Smooth muscle cell (in vitro differentiated cells): ENCODE measurements around the gene PFKL. TPM values are rescaled to one million over a fixed set of nuclear protein-coding genes. Genes with fewer than 3 reads are reported as not detected.

Experiments
- DNase-seq: peaks from one replicate; lab custom pipeline; 2025; ENCODE audit not compliant: unreplicated experiment; lab: John Stamatoyannopoulos, UW
- H2AFZ ChIP-seq: fragments of 200-600 bp; sonication (generic); 2 replicates; pipeline ENCODE4 v1.6.0; 2016; ENCODE audit warnings: antibody characterized with exemption, low read depth, mild to moderate bottlenecking
- H3F3A ChIP-seq: fragments of 200-600 bp; sonication (generic); 2 replicates; pipeline ENCODE4 v1.6.0; 2017; ENCODE audit warnings: antibody characterized with exemption, low read depth
- H3K27ac ChIP-seq: fragments of 200-600 bp; sonication (generic); 2 replicates; pipeline ENCODE4 v1.5.1; 2016; ENCODE audit warnings: low read depth, mild to moderate bottlenecking
- H3K27me3 ChIP-seq: fragments of 200-600 bp; sonication (generic); 2 replicates; pipeline ENCODE4 v1.6.1; 2016; ENCODE audit warnings: low read depth, mild to moderate bottlenecking
- H3K36me3 ChIP-seq: fragments of 200-600 bp; sonication (generic); 2 replicates; pipeline ENCODE4 v1.5.1; 2016; ENCODE audit warnings: low read depth
- H3K4me1 ChIP-seq: fragments of 200-600 bp; sonication (generic); 2 replicates; pipeline ENCODE4 v1.5.1; 2016; ENCODE audit warnings: low read depth
- H3K4me2 ChIP-seq: fragments of 200-600 bp; sonication (generic); 2 replicates; pipeline ENCODE4 v1.6.0; 2016; ENCODE audit warnings: mild to moderate bottlenecking
- H3K4me3 ChIP-seq: fragments of 200-600 bp; sonication (generic); 2 replicates; pipeline ENCODE4 v1.5.1; 2016; ENCODE audit warnings: mild to moderate bottlenecking
- H3K79me2 ChIP-seq: fragments of 200-600 bp; sonication (generic); 2 replicates; pipeline ENCODE4 v1.6.0; 2016; ENCODE audit warnings: low read depth, mild to moderate bottlenecking
- H3K9ac ChIP-seq: fragments of 200-600 bp; sonication (generic); 2 replicates; pipeline ENCODE4 v1.6.0; 2016; ENCODE audit warnings: low read depth
- H3K9me3 ChIP-seq: fragments of 200-600 bp; sonication (generic); replicated peaks from 2 replicates; pipeline ENCODE4 v1.5.1; 2016; ENCODE audit warnings: low read depth
- H4K20me1 ChIP-seq: fragments of 200-600 bp; sonication (generic); 2 replicates; pipeline ENCODE4 v1.6.0; 2016; ENCODE audit warnings: low read depth
- CTCF ChIP-seq: fragments of 200-600 bp; sonication (generic); IDR thresholded peaks from 2 replicates; pipeline ENCODE4 v1.5.1; 2017; ENCODE audit warnings: borderline replicate concordance, mild to moderate bottlenecking, antibody characterized with exemption; ENCODE audit not compliant: insufficient read depth, poor library complexity, severe bottlenecking
- WGBS: methylation state at CpG from one replicate; pipeline ENCODE4 v1.1.7; 2016; ENCODE audit warnings: low lambda C conversion rate; 5-methylcytosine and 5-hydroxymethylcytosine counted together
- polyA plus RNA-seq: library from polyadenylated mRNA; unstranded; fragments of >200 nt; fragmentation: Nextera tagmentation; extraction: Ambion mirVana; gene quantifications from 2 replicates; pipeline ENCODE4 v1.2.1, GENCODE V29; 2016
- total RNA-seq: library from RNA; depleted of rRNA; stranded (reverse); fragments of >200 nt; gene quantifications from 2 replicates; pipeline ENCODE4 v1.2.3, GENCODE V29; 2014

PFKL gene
- total and polyA plus RNA-seq, 2 experiments from 2014 or later, result 51.4 to 162 TPM

- no peaks in the 10 kb centered on the region for H3K36me3 ChIP-seq
- DNase-seq, result no peak
- H3K27me3 ChIP-seq, result no peaks in the 10 kb centered on the region
- 94% methylated on average over 26 of the region's 28 CpGs for WGBS
- H3K79me2 ChIP-seq, result peaks cover 9% of the 10 kb centered on the region
- no peaks in the 10 kb centered on the region for H3K9me3 ChIP-seq
- no peaks in the 10 kb centered on the region for H3F3A ChIP-seq
- no peak for TF ChIP-seq CTCF
- H3K4me2 ChIP-seq, result no peak overlapping the region
- no peak overlapping the region for H3K9ac ChIP-seq
- H3K27ac ChIP-seq, result no peak overlapping the region
- H3K4me1 ChIP-seq, result no peaks in the 10 kb centered on the region
- peaks cover 58% of the 10 kb centered on the region for H4K20me1 ChIP-seq
- no peak overlapping the region for H2AFZ ChIP-seq
- H3K4me3 ChIP-seq, result no peak overlapping the region
Measured at GRCh38 chr21:44310628-44311507, 11.0 kb downstream of the PFKL start.

GRCh38 chr21:44312089-44312488 lies 12.2 kb downstream of the PFKL start:
- Histone ChIP-seq H3K4me3 (no peak overlapping the region), H3K9ac (no peak overlapping the region), H4K20me1 (peaks cover 46% of the 10 kb centered on the region), H3K4me1 (no peaks in the 10 kb centered on the region), H2AFZ (no peak overlapping the region), H3K27me3 (no peaks in the 10 kb centered on the region), H3K79me2 (peaks cover 4% of the 10 kb centered on the region), H3K9me3 (no peaks in the 10 kb centered on the region), H3F3A (no peaks in the 10 kb centered on the region), H3K36me3 (no peaks in the 10 kb centered on the region), H3K4me2 (no peak overlapping the region), H3K27ac (no peak overlapping the region)
- no peak for DNase-seq
- 97% methylated on average over 21 of the region's 22 CpGs for WGBS
- no peak for TF ChIP-seq CTCF

- no peaks in the 10 kb centered on the region for H3K9me3 ChIP-seq
- no peaks in the 10 kb centered on the region for H3K4me1 ChIP-seq
- H3K4me2 ChIP-seq, result no peak overlapping the region
- H3K27me3 ChIP-seq, result no peaks in the 10 kb centered on the region
- no peaks in the 10 kb centered on the region for H3K36me3 ChIP-seq
- H3K27ac ChIP-seq, result no peak overlapping the region
- no peak overlapping the region for H3K4me3 ChIP-seq
- TF ChIP-seq CTCF, result no peak
- H3K9ac ChIP-seq, result no peak overlapping the region
- H2AFZ ChIP-seq, result no peak overlapping the region
- peaks cover 40% of the 10 kb centered on the region for H4K20me1 ChIP-seq
- H3K79me2 ChIP-seq, result no peaks in the 10 kb centered on the region
- H3F3A ChIP-seq, result no peaks in the 10 kb centered on the region
- no peak for DNase-seq
- WGBS, result 96% methylated on average over 19 of the region's 19 CpGs
Measured at GRCh38 chr21:44312716-44313115, 12.9 kb downstream of the PFKL start.

- Histone ChIP-seq H3K9me3 (no peaks in the 10 kb centered on the region), H3K9ac (no peak overlapping the region), H3K4me1 (no peaks in the 10 kb centered on the region), H3K4me3 (no peak overlapping the region), H3F3A (no peaks in the 10 kb centered on the region), H3K36me3 (no peaks in the 10 kb centered on the region), H3K27ac (no peak overlapping the region), H2AFZ (no peak overlapping the region), H3K79me2 (no peaks in the 10 kb centered on the region), H3K27me3 (no peaks in the 10 kb centered on the region), H3K4me2 (no peak overlapping the region), H4K20me1 (peaks cover 34% of the 10 kb centered on the region)
- no peak for DNase-seq
- TF ChIP-seq CTCF, result no peak
- WGBS, result 96% methylated on average over 13 of the region's 13 CpGs
Measured at GRCh38 chr21:44313451-44313850, 13.6 kb downstream of the PFKL start.
